Measurements from ENCODE around the gene IDS. TPM values are rescaled to one million over a fixed set of nuclear protein-coding genes. Genes with fewer than 3 reads are reported as not detected.
"Not testable (repeated sequence)": the region's sequence is repeated elsewhere in the genome, so short reads cannot be mapped to it uniquely, and the experiment has no call there.

The IDS gene
- total RNA-seq, 1 experiment from 2014 or later: 31.6 TPM

DNA sequence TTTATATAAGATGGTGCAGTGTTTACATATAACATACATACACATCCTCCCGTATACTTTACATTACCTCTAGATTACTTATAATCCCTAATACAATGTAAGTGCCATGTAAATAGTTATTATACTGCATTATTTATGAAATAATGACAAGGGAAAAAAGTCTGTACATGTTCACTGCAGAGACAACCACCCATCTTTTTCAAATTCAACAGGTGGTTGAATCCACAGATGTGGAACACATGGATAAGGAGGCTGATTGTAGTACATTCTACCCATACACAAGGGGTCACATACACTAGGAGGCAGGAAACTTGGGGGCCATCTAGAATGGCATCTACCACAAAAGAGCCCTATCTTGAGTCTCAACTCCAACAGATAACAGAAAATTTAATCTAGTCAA lies 3.4 kb upstream of the IDS start:
- DNase-seq (ENCODE audit: low read depth, low spot score): no peak
- in situ Hi-C loops (cut with HindIII; ENCODE audit: low pct_unique_long_range_greater_than_20kb, low sequenced_read_pairs): no loop called here

GRCh38 chrX:149506349-149506748 lies 1.2 kb upstream of the IDS start:
- no peak for DNase-seq (ENCODE audit: low read depth, low spot score)
- in situ Hi-C loops (cut with HindIII; ENCODE audit: low pct_unique_long_range_greater_than_20kb, low sequenced_read_pairs): no loop called here

- no peak for DNase-seq (ENCODE audit: low read depth, low spot score)
- in situ Hi-C loops (cut with HindIII; ENCODE audit: low pct_unique_long_range_greater_than_20kb, low sequenced_read_pairs): no loop called here
These were observed 565 bp upstream of the IDS start for GRCh38 chrX:149505671-149506070.

GRCh38 chrX:149504226-149504914 lies 736 bp downstream of the IDS start:
- in situ Hi-C loops (cut with HindIII; ENCODE audit: low pct_unique_long_range_greater_than_20kb, low sequenced_read_pairs): no loop called here

DNA sequence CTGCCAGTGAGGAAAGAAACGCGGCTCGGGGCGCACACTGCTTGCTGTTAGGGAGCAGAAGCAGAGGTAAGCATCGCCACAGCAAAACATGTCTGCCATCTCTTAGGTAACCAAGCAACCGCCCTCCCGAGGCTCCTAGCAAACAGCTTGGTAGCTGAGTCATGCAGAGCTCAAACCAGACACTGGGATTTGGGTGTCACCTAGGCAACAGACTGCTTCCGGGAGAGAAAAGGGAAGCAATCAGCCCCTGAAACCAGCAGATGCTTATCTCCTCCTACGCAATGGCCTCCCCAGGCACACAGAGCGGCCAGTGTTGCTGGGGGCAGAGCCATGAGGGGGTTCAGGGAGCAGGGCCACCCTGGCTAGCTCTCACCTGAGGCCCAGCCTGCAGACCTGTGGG lies 1.7 kb downstream of the IDS start:
- in situ Hi-C loops (cut with HindIII; ENCODE audit: low pct_unique_long_range_greater_than_20kb, low sequenced_read_pairs); DNase-seq (ENCODE audit: low read depth, low spot score): not testable (repeated sequence)

More at GRCh38 chrX:149504226-149504914, 736 bp downstream of the IDS start:
- DNase-seq (ENCODE audit: low read depth, low spot score): peak; percentile 42

DNA sequence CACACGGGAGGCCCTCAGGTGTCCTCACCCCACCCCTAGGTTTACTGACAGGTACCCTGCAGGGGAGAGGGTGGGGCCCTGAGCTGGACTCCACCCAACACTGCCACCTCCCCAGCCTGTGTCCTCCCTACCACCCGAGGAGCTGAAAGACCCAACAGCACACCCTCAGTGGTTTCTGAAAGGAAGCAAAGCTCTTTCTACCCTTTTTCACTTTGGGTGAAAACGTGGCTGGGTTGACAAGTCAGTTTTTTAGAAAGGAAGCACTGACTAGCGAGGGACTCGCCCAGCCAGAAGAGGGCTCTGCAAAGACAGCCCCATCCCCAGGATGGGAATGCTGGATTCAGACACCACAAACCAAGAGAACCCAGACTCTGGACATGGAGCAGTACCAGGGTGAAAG lies 2.2 kb downstream of the IDS start:
- in situ Hi-C loops (cut with HindIII; ENCODE audit: low pct_unique_long_range_greater_than_20kb, low sequenced_read_pairs); DNase-seq (ENCODE audit: low read depth, low spot score): not testable (repeated sequence)

DNA sequence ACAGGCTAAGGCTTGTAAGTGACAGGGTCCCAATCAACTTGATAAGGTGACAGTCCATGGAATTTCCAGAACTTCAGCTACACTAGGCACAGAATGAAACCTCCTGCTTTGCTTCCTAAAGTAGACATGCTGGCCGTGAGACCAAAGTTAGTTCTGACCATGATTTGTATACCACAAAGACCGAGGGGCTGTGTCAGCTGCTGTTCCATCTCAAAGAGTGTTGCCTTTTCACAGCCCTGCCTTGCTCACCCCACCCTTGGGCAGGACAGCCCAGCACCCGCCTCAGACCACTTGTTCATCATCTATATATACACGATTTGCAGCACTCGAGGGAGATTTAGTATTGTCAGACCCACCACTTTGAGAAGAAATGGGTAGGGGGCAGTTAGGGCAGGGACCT lies 5.3 kb downstream of the IDS start:
- DNase-seq (ENCODE audit: low read depth, low spot score): no peak
- in situ Hi-C loops (cut with HindIII; ENCODE audit: low pct_unique_long_range_greater_than_20kb, low sequenced_read_pairs): no loop called here

DNA sequence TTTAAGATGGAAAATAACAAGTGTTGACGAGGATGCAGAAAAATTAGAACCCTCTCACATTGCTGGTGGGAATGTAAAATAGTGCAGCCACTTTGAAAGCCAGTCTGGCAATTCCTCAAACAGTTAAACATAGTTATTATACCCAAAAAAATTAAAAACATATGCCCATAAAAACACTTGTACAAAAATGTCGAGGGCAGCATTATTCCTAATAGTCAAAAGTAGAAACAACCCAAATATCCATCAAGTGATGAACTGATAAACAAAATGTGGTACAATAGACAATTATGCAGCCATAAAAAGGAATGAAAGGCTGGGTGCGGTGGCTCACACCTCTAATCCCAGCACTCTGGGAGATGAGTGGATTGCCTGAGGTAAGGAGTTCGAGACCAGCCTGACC lies 6.3 kb downstream of the IDS start:
- no peak for DNase-seq (ENCODE audit: low read depth, low spot score)
- in situ Hi-C loops (cut with HindIII; ENCODE audit: low pct_unique_long_range_greater_than_20kb, low sequenced_read_pairs): no loop called here

- no peak for DNase-seq (ENCODE audit: low read depth, low spot score)
- in situ Hi-C loops (cut with HindIII; ENCODE audit: low pct_unique_long_range_greater_than_20kb, low sequenced_read_pairs): no loop called here
These were observed 7.5 kb downstream of the IDS start for GRCh38 chrX:149497626-149498025.

GRCh38 chrX:149497054-149497453 lies 8.1 kb downstream of the IDS start:
- in situ Hi-C loops (cut with HindIII; ENCODE audit: low pct_unique_long_range_greater_than_20kb, low sequenced_read_pairs): no loop called here
- no peak for DNase-seq (ENCODE audit: low read depth, low spot score)

DNA sequence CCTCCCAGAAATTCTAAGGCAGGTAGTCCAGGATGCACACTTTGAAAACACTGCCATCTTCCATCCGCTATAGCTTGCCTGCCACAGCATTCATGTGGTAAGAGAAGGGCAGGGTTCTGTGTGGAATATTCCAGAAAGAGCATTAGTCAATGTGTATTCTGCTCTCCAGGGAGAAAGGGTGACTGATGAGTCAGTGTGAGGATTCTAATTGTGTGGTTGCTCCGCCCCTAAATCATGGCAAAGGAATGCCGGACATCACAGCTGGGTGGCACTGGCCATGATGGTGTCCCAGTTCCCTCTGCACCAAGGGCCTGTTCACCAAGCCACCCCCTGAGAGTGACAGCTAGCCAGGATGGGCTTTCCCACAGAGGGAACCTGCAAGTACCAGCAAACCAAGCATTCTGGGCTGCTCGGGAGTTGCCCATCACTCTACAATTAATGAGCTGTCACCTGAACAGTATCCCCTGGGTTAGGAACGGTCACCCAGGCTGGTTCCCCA lies 9.5 kb downstream of the IDS start:
- in situ Hi-C loops (cut with HindIII; ENCODE audit: low pct_unique_long_range_greater_than_20kb, low sequenced_read_pairs): no loop called here
- DNase-seq (ENCODE audit: low read depth, low spot score): no peak

GRCh38 chrX:149494844-149495565 lies 10.1 kb downstream of the IDS start:
- in situ Hi-C loops (cut with HindIII; ENCODE audit: low pct_unique_long_range_greater_than_20kb, low sequenced_read_pairs): no loop called here
- no peak for DNase-seq (ENCODE audit: low read depth, low spot score)

- DNase-seq (ENCODE audit: low read depth, low spot score): no peak
- in situ Hi-C loops (cut with HindIII; ENCODE audit: low pct_unique_long_range_greater_than_20kb, low sequenced_read_pairs): no loop called here
These were observed 11.2 kb downstream of the IDS start for GRCh38 chrX:149493567-149494562.

- no peak for DNase-seq (ENCODE audit: low read depth, low spot score)
- in situ Hi-C loops (cut with HindIII; ENCODE audit: low pct_unique_long_range_greater_than_20kb, low sequenced_read_pairs): no loop called here
These were observed 13.3 kb downstream of the IDS start for GRCh38 chrX:149491812-149492211.

DNA sequence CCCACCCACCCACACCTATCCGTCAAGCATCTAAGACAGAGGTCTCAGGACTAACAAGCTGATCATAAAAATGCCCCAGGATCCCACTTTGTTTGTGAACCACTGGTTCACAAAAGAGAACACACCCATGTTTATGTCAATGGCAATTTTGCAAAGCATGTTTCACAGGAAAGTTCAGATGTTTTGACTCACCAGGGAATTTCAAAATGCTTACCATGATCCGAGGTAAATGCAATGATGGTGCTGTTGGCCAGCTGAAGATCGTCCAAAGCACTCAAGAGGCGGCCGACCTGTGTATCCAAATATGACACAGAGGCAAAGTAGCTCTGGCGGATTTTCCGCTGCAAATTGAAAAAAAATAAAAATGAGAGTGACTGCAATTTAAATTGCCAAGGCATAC lies 15.0 kb downstream of the IDS start:
- no peak for DNase-seq (ENCODE audit: low read depth, low spot score)
- in situ Hi-C loops (cut with HindIII; ENCODE audit: low pct_unique_long_range_greater_than_20kb, low sequenced_read_pairs): no loop called here

DNA sequence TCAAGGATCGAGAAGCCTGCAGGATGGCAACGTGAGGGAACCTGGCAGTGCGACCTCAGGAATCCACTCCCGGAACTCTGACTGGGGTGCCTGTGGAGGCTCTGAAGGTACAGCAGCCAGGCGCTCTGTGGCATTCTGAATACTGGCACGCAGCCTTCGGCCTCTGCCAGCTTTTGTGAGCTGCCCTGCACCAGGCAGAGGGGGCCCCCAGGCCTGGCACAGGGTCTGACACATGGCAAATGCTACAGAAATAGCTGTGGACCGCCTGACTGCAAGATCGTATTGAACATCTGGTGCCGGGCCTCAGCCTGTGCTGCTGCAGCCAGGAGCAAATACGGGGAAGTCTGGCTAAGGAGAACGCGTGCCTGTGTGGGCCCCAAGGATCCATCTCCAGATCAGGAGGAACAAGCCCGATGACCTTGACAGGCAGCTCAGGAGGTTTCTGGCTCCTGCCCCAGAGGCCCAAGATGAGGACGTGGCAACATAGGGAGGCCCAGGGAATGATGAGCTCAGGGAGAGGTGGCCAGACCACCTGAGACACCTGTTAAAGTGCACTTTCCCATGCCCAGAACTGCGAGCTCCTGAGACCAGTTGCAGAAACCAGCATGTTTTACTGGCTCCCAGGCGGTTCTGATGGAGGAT lies 16.6 kb downstream of the IDS start:
- in situ Hi-C loops (cut with HindIII; ENCODE audit: low pct_unique_long_range_greater_than_20kb, low sequenced_read_pairs); DNase-seq (ENCODE audit: low read depth, low spot score): not testable (repeated sequence)

- DNase-seq (ENCODE audit: low read depth, low spot score); in situ Hi-C loops (cut with HindIII; ENCODE audit: low pct_unique_long_range_greater_than_20kb, low sequenced_read_pairs): not testable (repeated sequence)
These were observed 17.1 kb downstream of the IDS start for GRCh38 chrX:149488008-149488407.
